Caco-2 (cell line): ENCODE data around the gene USP10. TPM values are rescaled to one million over a fixed set of nuclear protein-coding genes. Genes with fewer than 3 reads are reported as not detected.

Experiments
- BruUV-seq: library from RNA; stranded (reverse); fragments of 400-500 nt; replicated peaks from 2 replicates; lab custom pipeline; 2021; lab: Mats Ljungman, UMichigan
- CTCF ChIA-PET: fragments of 300-600 bp; sonication (Branson Sonifier 250); formaldehyde crosslinking; loops from one replicate; lab custom pipeline; 2022; ENCODE audit warnings: antibody characterized with exemption; lab: Charles Lee
- POLR2A ChIA-PET: fragments of 300-600 bp; sonication (Branson Sonifier 250); formaldehyde crosslinking; loops from one replicate; lab custom pipeline; 2022; ENCODE audit warnings: antibody characterized with exemption; lab: Charles Lee
- DNase-seq, 2 experiments: peaks; one replicate each; pipeline versions ENCODE4 v3.0.0 to v3.0.0-alpha.2; 2020 to 2022
- H3K27me3 ChIP-seq: replicated peaks from 2 replicates; pipeline ENCODE4 v1.6.0; 2011; ENCODE audit warnings: low read length; ENCODE audit not compliant: control insufficient read depth, insufficient read depth
- H3K36me3 ChIP-seq: 2 replicates; pipeline ENCODE4 v1.5.1; 2011; ENCODE audit warnings: low read length; ENCODE audit not compliant: control insufficient read depth, insufficient read depth
- H3K4me1 ChIP-seq: fragments of 250-450 bp; sonication (Bioruptor Pico); 2 replicates; pipeline ENCODE4 v1.5.1; 2020; ENCODE audit warnings: mild to moderate bottlenecking
- H3K4me3 ChIP-seq: 2 replicates; pipeline ENCODE4 v1.5.1; 2011; ENCODE audit warnings: low read depth, mild to moderate bottlenecking, control low read depth, low read length
- H3K9me3 ChIP-seq: fragments of 250-450 bp; sonication (Bioruptor Pico); 2 replicates; pipeline ENCODE4 v1.5.1; 2020; ENCODE audit warnings: mild to moderate bottlenecking, moderate library complexity
- H3K27ac Mint-ChIP-seq: one replicate; pipeline ENCODE4 v1.8.0; 2022; ENCODE audit warnings: mixed read lengths; ENCODE audit not compliant: unreplicated experiment
- H3K27me3 Mint-ChIP-seq: one replicate; pipeline ENCODE4 v1.8.0; 2022; ENCODE audit warnings: mixed read lengths; ENCODE audit not compliant: insufficient read depth, unreplicated experiment
- H3K36me3 Mint-ChIP-seq: one replicate; pipeline ENCODE4 v1.8.0; 2022; ENCODE audit warnings: mild to moderate bottlenecking, mixed read lengths; ENCODE audit not compliant: insufficient read depth, unreplicated experiment
- H3K4me1 Mint-ChIP-seq: one replicate; pipeline ENCODE4 v1.8.0; 2022; ENCODE audit warnings: low read depth, mixed read lengths; ENCODE audit not compliant: unreplicated experiment
- H3K4me3 Mint-ChIP-seq: one replicate; pipeline ENCODE4 v1.8.0; 2022; ENCODE audit warnings: mild to moderate bottlenecking, moderate library complexity, mixed read lengths; ENCODE audit not compliant: unreplicated experiment
- H3K9me3 Mint-ChIP-seq: one replicate; pipeline ENCODE4 v1.8.0; 2022; ENCODE audit warnings: mixed read lengths; ENCODE audit not compliant: unreplicated experiment
- CTCF ChIP-seq, 2 experiments: fragments of 200-600 bp in 1 of 2; IDR thresholded peaks; 1 replicate in 1 of 2; 2 replicates in 1 of 2; pipeline versions ENCODE4 v1.5.1 to v1.8.0; 2011 to 2022; ENCODE audit warnings: antibody characterized with exemption in 1 of 2, control low read depth in 1 of 2, inconsistent platforms in 1 of 2, low read depth in 1 of 2, low read length in 1 of 2, mild to moderate bottlenecking in 1 of 2, moderate library complexity in 1 of 2; ENCODE audit not compliant: insufficient read depth in 1 of 2, severe bottlenecking in 1 of 2, unreplicated experiment in 1 of 2
- intact Hi-C: fragments of 100-400 bp; cut with micrococcal nuclease; formaldehyde crosslinking; loops from one replicate; pipeline ENCODE4 v1.10.0; 2022; ENCODE audit not compliant: unreplicated experiment
- total RNA-seq: library from RNA; stranded (reverse); gene quantifications from 2 replicates; pipeline ENCODE4 v1.2.3, GENCODE V29; 2022

Gene USP10
- total RNA-seq, 1 experiment from 2014 or later = 147 TPM

DNA sequence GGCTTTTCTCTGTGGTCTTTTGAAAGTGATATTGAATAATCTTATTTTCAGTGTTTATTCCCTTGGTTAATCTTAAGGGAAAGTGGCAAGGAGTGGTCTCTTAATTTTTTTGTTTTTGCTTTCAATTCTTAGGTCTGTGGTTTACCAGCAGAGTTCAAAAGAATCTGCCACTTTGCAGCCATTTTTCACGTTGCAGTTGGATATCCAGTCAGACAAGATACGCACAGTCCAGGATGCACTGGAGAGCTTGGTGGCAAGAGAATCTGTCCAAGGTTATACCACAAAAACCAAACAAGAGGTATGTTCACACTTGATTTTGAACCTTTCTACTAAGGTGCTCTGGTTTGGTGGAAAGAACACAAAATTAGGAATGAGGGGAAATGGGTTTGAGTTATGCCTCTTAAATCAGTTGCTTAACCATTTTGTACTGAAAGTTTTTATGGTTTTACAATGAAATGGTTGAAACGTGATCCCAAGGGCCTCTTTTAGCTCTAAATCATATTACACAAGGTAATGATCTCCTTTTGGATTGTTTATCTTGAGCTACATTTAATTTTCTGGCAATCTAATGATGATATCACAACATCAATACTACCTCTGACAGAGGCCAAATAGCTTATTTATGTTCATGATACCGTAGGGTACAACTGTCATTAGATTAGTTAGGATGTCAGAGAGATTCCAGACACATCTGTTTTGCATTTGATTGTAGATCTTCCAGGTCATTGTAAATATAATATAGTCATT lies 68.4 kb downstream of the USP10 start:
- no TSS peak for BruUV-seq
- POLR2A ChIA-PET = interaction anchor here (0.5 kb wide), 1 partner anchor 103 kb away, joined by 3 read pairs; no protein-coding TSS in a partner anchor
- Mint-ChIP-seq H3K4me1 (no peaks in the 10 kb centered on the region), H3K9me3 (no peaks in the 10 kb centered on the region), H3K27ac (no peak overlapping the region), H3K4me3 (no peak overlapping the region), H3K36me3 (peaks cover 92% of the 10 kb centered on the region), H3K27me3 (no peaks in the 10 kb centered on the region)
- H3K36me3 ChIP-seq = peaks cover 11% of the 10 kb centered on the region
- no peaks in the 10 kb centered on the region for H3K4me1 ChIP-seq
- intact Hi-C loops = no loop called here
- H3K4me3 ChIP-seq = no peak overlapping the region
- H3K27me3 ChIP-seq = no peaks in the 10 kb centered on the region
- no peaks in the 10 kb centered on the region for H3K9me3 ChIP-seq
- CTCF ChIA-PET = no interaction called here
- no peak for DNase-seq
- TF ChIP-seq CTCF (IDR thresholded peaks at IDR 0.05; ENCODE audit: insufficient read depth in 1 of 2, low read depth in 1 of 2, low read length in 1 of 2, severe bottlenecking in 1 of 2, unreplicated experiment in 1 of 2) = no peak

DNA sequence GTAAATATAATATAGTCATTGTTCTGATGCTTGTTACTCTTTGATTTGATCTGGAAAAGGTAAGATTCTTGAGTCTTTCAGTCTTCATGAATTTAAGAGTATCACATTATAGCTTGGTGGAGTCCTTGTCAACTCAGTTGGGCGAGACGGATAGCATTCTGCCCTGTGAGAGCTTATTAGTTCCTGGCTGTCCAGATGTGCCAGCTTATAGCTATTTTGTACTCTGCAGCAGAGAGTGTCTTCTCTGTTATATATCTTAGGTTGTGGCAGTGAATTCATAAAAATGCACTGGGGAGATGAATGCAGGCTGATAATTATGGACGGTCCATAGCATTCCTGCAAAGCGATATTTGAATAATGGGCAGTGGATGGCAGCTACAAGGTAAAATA lies 69.0 kb downstream of the USP10 start:
- POLR2A ChIA-PET = interaction anchor here (0.5 kb wide), 1 partner anchor 104 kb away, joined by 3 read pairs; no protein-coding TSS in a partner anchor
- Histone ChIP-seq H3K4me1 (no peaks in the 10 kb centered on the region), H3K36me3 (peaks cover 9% of the 10 kb centered on the region), H3K4me3 (no peak overlapping the region), H3K9me3 (no peaks in the 10 kb centered on the region), H3K27me3 (no peaks in the 10 kb centered on the region)
- intact Hi-C loops = no loop called here
- H3K9me3 Mint-ChIP-seq = no peaks in the 10 kb centered on the region
- no peak for TF ChIP-seq CTCF (IDR thresholded peaks at IDR 0.05; ENCODE audit: insufficient read depth in 1 of 2, low read depth in 1 of 2, low read length in 1 of 2, severe bottlenecking in 1 of 2, unreplicated experiment in 1 of 2)
- CTCF ChIA-PET = no interaction called here
- peaks cover 86% of the 10 kb centered on the region for H3K36me3 Mint-ChIP-seq
- no TSS peak for BruUV-seq
- H3K4me3 Mint-ChIP-seq = no peak overlapping the region
- no peaks in the 10 kb centered on the region for H3K27me3 Mint-ChIP-seq
- no peak overlapping the region for H3K27ac Mint-ChIP-seq
- no peak for DNase-seq
- no peaks in the 10 kb centered on the region for H3K4me1 Mint-ChIP-seq

DNA sequence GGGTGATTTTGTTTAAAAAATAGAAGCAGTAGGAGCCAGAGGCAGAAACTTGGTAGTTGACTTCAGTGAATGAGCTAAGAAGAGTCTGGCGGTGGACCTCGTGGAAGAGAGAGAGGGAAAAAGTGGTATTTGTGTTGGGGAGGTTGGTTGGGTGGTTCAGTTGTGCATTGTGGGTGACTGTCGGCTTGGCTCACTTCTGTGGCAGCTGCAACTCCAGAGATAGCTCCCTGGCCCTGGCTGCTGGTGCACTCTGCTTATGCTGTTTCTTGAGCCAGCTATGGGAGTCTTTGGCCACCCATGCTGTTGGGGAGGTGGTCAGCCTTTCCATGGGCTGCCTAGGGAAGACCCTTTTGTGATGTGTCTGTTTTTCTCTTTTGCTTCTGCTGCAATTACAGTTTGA lies 69.6 kb downstream of the USP10 start:
- Histone ChIP-seq H3K36me3 (peaks cover 7% of the 10 kb centered on the region), H3K27me3 (no peaks in the 10 kb centered on the region), H3K4me3 (no peak overlapping the region), H3K4me1 (no peaks in the 10 kb centered on the region), H3K9me3 (no peaks in the 10 kb centered on the region)
- Mint-ChIP-seq H3K4me3 (no peak overlapping the region), H3K4me1 (no peaks in the 10 kb centered on the region), H3K27ac (no peak overlapping the region), H3K36me3 (peaks cover 86% of the 10 kb centered on the region), H3K9me3 (no peaks in the 10 kb centered on the region), H3K27me3 (no peaks in the 10 kb centered on the region)
- ChIA-PET CTCF (no interaction called here), POLR2A (no interaction called here)
- intact Hi-C loops = no loop called here
- no TSS peak for BruUV-seq
- no peak for TF ChIP-seq CTCF (IDR thresholded peaks at IDR 0.05; ENCODE audit: insufficient read depth in 1 of 2, low read depth in 1 of 2, low read length in 1 of 2, severe bottlenecking in 1 of 2, unreplicated experiment in 1 of 2)
- DNase-seq = no peak
